Measurements from ENCODE around the gene STK33. TPM values are rescaled to one million over a fixed set of nuclear protein-coding genes. Genes with fewer than 3 reads are reported as not detected.

STK33 gene
- total RNA-seq, 1 experiment from 2014 or later: 5.8 TPM

- no peak overlapping the region for H3K4me3 ChIP-seq
- no peaks in the 10 kb centered on the region for H3K4me1 ChIP-seq (replicated peaks; ENCODE audit: insufficient read depth)
- no peak overlapping the region for H3K4me2 ChIP-seq
- H3K9me2 ChIP-seq (ENCODE audit: insufficient read depth): no peaks in the 10 kb centered on the region
- ChIA-PET CTCF (no interaction called here), POLR2A (ENCODE audit: unreplicated experiment) (no interaction called here)
- no peaks in the 10 kb centered on the region for H3K9me3 ChIP-seq (ENCODE audit: insufficient read depth, low read depth)
- no peaks in the 10 kb centered on the region for H3K36me3 ChIP-seq (ENCODE audit: low read depth)
- BruUV-seq (replicated peaks): no TSS peak
- H3K27ac ChIP-seq: no peak overlapping the region
- TF ChIP-seq EZH2 (IDR thresholded peaks at IDR 0.05; ENCODE audit: low read depth) (no peak), CTCF (conservative IDR thresholded peaks at IDR 0.05) (no peak)
- DNase-seq: no peak
- no peak overlapping the region for H2AFZ ChIP-seq
- intact Hi-C loops (cut with micrococcal nuclease; ENCODE audit: unreplicated experiment): loop anchor here (5.0 to 10.0 kb wide), 3 partner anchors 185 to 1125 kb away; partner anchors contain the start of gene TMEM9B
- H3K27me3 ChIP-seq (ENCODE audit: insufficient read depth, low read depth): no peaks in the 10 kb centered on the region
- H3F3A ChIP-seq (ENCODE audit: insufficient read depth, low read depth): no peaks in the 10 kb centered on the region
- no peaks in the 10 kb centered on the region for H4K20me1 ChIP-seq (ENCODE audit: insufficient read depth)
- H3K79me2 ChIP-seq (ENCODE audit: low read depth): no peaks in the 10 kb centered on the region
These were observed 211.5 kb downstream of the STK33 start for GRCh38 chr11:8382436-8383053.

- no peak for TF ChIP-seq CTCF (conservative IDR thresholded peaks at IDR 0.05)
- TF ChIP-seq EZH2 (IDR thresholded peaks at IDR 0.05; ENCODE audit: low read depth): no peak
- ChIA-PET CTCF (no interaction called here), POLR2A (ENCODE audit: unreplicated experiment) (no interaction called here)
- H3K4me1 ChIP-seq (replicated peaks; ENCODE audit: insufficient read depth): no peaks in the 10 kb centered on the region
- no peak overlapping the region for H3K4me2 ChIP-seq
- intact Hi-C loops (cut with micrococcal nuclease; ENCODE audit: unreplicated experiment): loop anchor here (5.0 to 10.0 kb wide), 3 partner anchors 185 to 1125 kb away; partner anchors contain the start of gene TMEM9B
- H2AFZ ChIP-seq: no peak overlapping the region
- DNase-seq: no peak
- H3F3A ChIP-seq (ENCODE audit: insufficient read depth, low read depth): no peaks in the 10 kb centered on the region
- H3K4me3 ChIP-seq: no peak overlapping the region
- no peaks in the 10 kb centered on the region for H4K20me1 ChIP-seq (ENCODE audit: insufficient read depth)
- H3K79me2 ChIP-seq (ENCODE audit: low read depth): no peaks in the 10 kb centered on the region
- H3K27me3 ChIP-seq (ENCODE audit: insufficient read depth, low read depth): no peaks in the 10 kb centered on the region
- H3K27ac ChIP-seq: no peak overlapping the region
- BruUV-seq (replicated peaks): no TSS peak
- no peaks in the 10 kb centered on the region for H3K9me3 ChIP-seq (ENCODE audit: insufficient read depth, low read depth)
- H3K36me3 ChIP-seq (ENCODE audit: low read depth): no peaks in the 10 kb centered on the region
- no peaks in the 10 kb centered on the region for H3K9me2 ChIP-seq (ENCODE audit: insufficient read depth)
These were observed 212.1 kb downstream of the STK33 start for GRCh38 chr11:8381871-8382396.

GRCh38 chr11:8381343-8381742 lies 212.7 kb downstream of the STK33 start:
- H3K27me3 ChIP-seq (ENCODE audit: insufficient read depth, low read depth): no peaks in the 10 kb centered on the region
- TF ChIP-seq CTCF (conservative IDR thresholded peaks at IDR 0.05) (no peak), EZH2 (IDR thresholded peaks at IDR 0.05; ENCODE audit: low read depth) (no peak)
- no peaks in the 10 kb centered on the region for H3K36me3 ChIP-seq (ENCODE audit: low read depth)
- intact Hi-C loops (cut with micrococcal nuclease; ENCODE audit: unreplicated experiment): loop anchor here (5.0 to 10.0 kb wide), 3 partner anchors 186 to 1126 kb away; partner anchors contain the start of gene TMEM9B
- H3K27ac ChIP-seq: no peak overlapping the region
- no peaks in the 10 kb centered on the region for H3F3A ChIP-seq (ENCODE audit: insufficient read depth, low read depth)
- H3K79me2 ChIP-seq (ENCODE audit: low read depth): no peaks in the 10 kb centered on the region
- no peaks in the 10 kb centered on the region for H4K20me1 ChIP-seq (ENCODE audit: insufficient read depth)
- no peaks in the 10 kb centered on the region for H3K9me3 ChIP-seq (ENCODE audit: insufficient read depth, low read depth)
- no peaks in the 10 kb centered on the region for H3K9me2 ChIP-seq (ENCODE audit: insufficient read depth)
- no peak overlapping the region for H3K4me2 ChIP-seq
- BruUV-seq (replicated peaks): no TSS peak
- H3K4me1 ChIP-seq (replicated peaks; ENCODE audit: insufficient read depth): no peaks in the 10 kb centered on the region
- CTCF ChIA-PET: no interaction called here
- DNase-seq: no peak
- POLR2A ChIA-PET (ENCODE audit: unreplicated experiment): no interaction called here
- H3K4me3 ChIP-seq: no peak overlapping the region
- H2AFZ ChIP-seq: no peak overlapping the region
